Measurements from ENCODE around the gene ZNF474. TPM values are rescaled to one million over a fixed set of nuclear protein-coding genes. Genes with fewer than 3 reads are reported as not detected.

The ZNF474 gene
- total RNA-seq, 2 donors from 2014 or later: 0.20 TPM; not detected in 1

GRCh38 chr5:122110987-122111386 is 18.4 kb upstream of the ZNF474 start:
- H3K36me3 ChIP-seq: no peaks in the 10 kb centered on the region
- no peak overlapping the region for H3K4me3 ChIP-seq
- no peaks in the 10 kb centered on the region for H3K27me3 ChIP-seq
- no peak for TF ChIP-seq CTCF (IDR thresholded peaks at IDR 0.05)
- H3K4me1 ChIP-seq: no peaks in the 10 kb centered on the region
- intact Hi-C loops (cut with DNase I): no loop called here
- no peak for DNase-seq
- no peak overlapping the region for H3K9ac ChIP-seq (ENCODE audit: low read depth in 2 of 2, low read length in 2 of 2)
- H3K27ac ChIP-seq: no peak overlapping the region
- no peaks in the 10 kb centered on the region for H3K9me3 ChIP-seq

GRCh38 chr5:122111460-122111859 is 17.9 kb upstream of the ZNF474 start:
- no peaks in the 10 kb centered on the region for H3K4me1 ChIP-seq
- no peaks in the 10 kb centered on the region for H3K36me3 ChIP-seq
- intact Hi-C loops (cut with DNase I): no loop called here
- no peak for DNase-seq
- no peak overlapping the region for H3K27ac ChIP-seq
- H3K4me3 ChIP-seq: no peak overlapping the region
- TF ChIP-seq CTCF (IDR thresholded peaks at IDR 0.05): no peak
- no peak overlapping the region for H3K9ac ChIP-seq (ENCODE audit: low read depth in 2 of 2, low read length in 2 of 2)
- no peaks in the 10 kb centered on the region for H3K27me3 ChIP-seq
- H3K9me3 ChIP-seq: no peaks in the 10 kb centered on the region

- DNase-seq: no peak
- H3K4me1 ChIP-seq: no peaks in the 10 kb centered on the region
- H3K4me3 ChIP-seq: no peak overlapping the region
- no peaks in the 10 kb centered on the region for H3K9me3 ChIP-seq
- H3K27ac ChIP-seq: no peak overlapping the region
- no peaks in the 10 kb centered on the region for H3K36me3 ChIP-seq
- no peak overlapping the region for H3K9ac ChIP-seq (ENCODE audit: low read depth in 2 of 2, low read length in 2 of 2)
- no peaks in the 10 kb centered on the region for H3K27me3 ChIP-seq
- intact Hi-C loops (cut with DNase I): no loop called here
- TF ChIP-seq CTCF (IDR thresholded peaks at IDR 0.05): no peak
Measured at GRCh38 chr5:122112063-122112462, 17.3 kb upstream of the ZNF474 start.

- no peak overlapping the region for H3K27ac ChIP-seq
- no peaks in the 10 kb centered on the region for H3K4me1 ChIP-seq
- H3K27me3 ChIP-seq: no peaks in the 10 kb centered on the region
- H3K36me3 ChIP-seq: no peaks in the 10 kb centered on the region
- no peak overlapping the region for H3K4me3 ChIP-seq
- H3K9me3 ChIP-seq: no peaks in the 10 kb centered on the region
- TF ChIP-seq CTCF (IDR thresholded peaks at IDR 0.05): no peak
- no peak overlapping the region for H3K9ac ChIP-seq (ENCODE audit: low read depth in 2 of 2, low read length in 2 of 2)
- no peak for DNase-seq
- intact Hi-C loops (cut with DNase I): no loop called here
Measured at GRCh38 chr5:122112733-122113558, 16.4 kb upstream of the ZNF474 start.

GRCh38 chr5:122114501-122114900 is 14.8 kb upstream of the ZNF474 start:
- Histone ChIP-seq H3K27me3 (no peaks in the 10 kb centered on the region), H3K4me1 (no peaks in the 10 kb centered on the region), H3K9me3 (no peaks in the 10 kb centered on the region), H3K27ac (no peak overlapping the region), H3K4me3 (no peak overlapping the region), H3K36me3 (no peaks in the 10 kb centered on the region), H3K9ac (ENCODE audit: low read depth in 2 of 2, low read length in 2 of 2) (no peak overlapping the region)
- no peak for DNase-seq
- intact Hi-C loops (cut with DNase I): no loop called here
- TF ChIP-seq CTCF (IDR thresholded peaks at IDR 0.05): no peak

Data from colonic mucosa (tissue), 4 donors.